Measurements from ENCODE around the gene HSPA8.

GRCh38 chr11:123018702-123019101 is 43.2 kb downstream of the HSPA8 start:
- TF ChIP-seq CTCF (IDR thresholded peaks at IDR 0.05) (no peak), POLR2A (IDR thresholded peaks at IDR 0.05) (no peak), POLR2AphosphoS5 (IDR thresholded peaks at IDR 0.05) (no peak)
